Measurements from ENCODE around the gene NINJ2. TPM values are rescaled to one million over a fixed set of nuclear protein-coding genes. Genes with fewer than 3 reads are reported as not detected.

The NINJ2 gene
- total and polyA plus RNA-seq, 9 donors = 3.2 to 6.6 (median 5.1) TPM

DNA sequence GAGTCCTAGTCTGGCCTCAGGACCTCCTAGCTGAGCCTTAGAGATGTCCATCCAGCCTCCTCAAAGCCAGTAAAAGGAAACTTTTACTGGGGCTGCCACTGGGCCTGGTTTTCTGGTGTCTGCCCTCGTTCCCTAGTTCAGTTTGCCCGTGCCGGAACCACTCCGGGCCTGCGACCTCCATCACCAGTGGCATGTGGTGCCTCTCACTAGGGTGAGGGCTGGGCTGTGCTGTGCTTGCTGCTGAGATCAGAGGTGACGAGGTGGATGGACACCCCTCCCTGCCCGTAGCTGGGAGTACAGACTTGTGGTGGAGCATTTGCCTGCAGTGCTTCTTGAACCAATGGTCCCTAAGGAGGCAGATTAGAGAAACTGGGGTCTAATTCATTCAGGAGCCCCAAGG lies 127.8 kb downstream of the NINJ2 start:
- Histone ChIP-seq H3K9me3 (replicated peaks; ENCODE audit: control insufficient read depth, low read depth, low read length) (peaks cover 6% of the 10 kb centered on the region), H3K27ac (ENCODE audit: low read length) (no peak overlapping the region), H3K4me1 (ENCODE audit: control insufficient read depth, insufficient read depth, low read length) (peaks cover 20% of the 10 kb centered on the region), H3K36me3 (ENCODE audit: control insufficient read depth, insufficient read depth, low read length) (no peaks in the 10 kb centered on the region), H3K4me3 (ENCODE audit: low read length) (no peak overlapping the region), H3K27me3 (ENCODE audit: control insufficient read depth, insufficient read depth, low read length) (peaks cover 3% of the 10 kb centered on the region)
- DNase-seq = no peak
- WGBS (ENCODE audit: insufficient coverage) = 90% methylated on average over 7 of the region's 7 CpGs

- no peak for DNase-seq
- Histone ChIP-seq H3K9me3 (replicated peaks; ENCODE audit: control insufficient read depth, low read depth, low read length) (peaks cover 6% of the 10 kb centered on the region), H3K27me3 (ENCODE audit: control insufficient read depth, insufficient read depth, low read length) (peaks cover 3% of the 10 kb centered on the region), H3K4me1 (ENCODE audit: control insufficient read depth, insufficient read depth, low read length) (peaks cover 23% of the 10 kb centered on the region), H3K36me3 (ENCODE audit: control insufficient read depth, insufficient read depth, low read length) (no peaks in the 10 kb centered on the region), H3K27ac (ENCODE audit: low read length) (no peak overlapping the region), H3K4me3 (ENCODE audit: low read length) (no peak overlapping the region)
- WGBS (ENCODE audit: insufficient coverage) = 80% methylated on average over 13 of the region's 14 CpGs
Observed at GRCh38 chr12:534216-534615, 129.0 kb downstream of the NINJ2 start.

- H3K27me3 ChIP-seq (ENCODE audit: control insufficient read depth, insufficient read depth, low read length) = peaks cover 3% of the 10 kb centered on the region
- no peak overlapping the region for H3K4me3 ChIP-seq (ENCODE audit: low read length)
- no peaks in the 10 kb centered on the region for H3K36me3 ChIP-seq (ENCODE audit: control insufficient read depth, insufficient read depth, low read length)
- no peak overlapping the region for H3K27ac ChIP-seq (ENCODE audit: low read length)
- DNase-seq = no peak
- peaks cover 6% of the 10 kb centered on the region for H3K9me3 ChIP-seq (replicated peaks; ENCODE audit: control insufficient read depth, low read depth, low read length)
- 85% methylated on average over 11 of the region's 14 CpGs for WGBS (ENCODE audit: insufficient coverage)
- peaks cover 19% of the 10 kb centered on the region for H3K4me1 ChIP-seq (ENCODE audit: control insufficient read depth, insufficient read depth, low read length)
Observed at GRCh38 chr12:533718-534117, 129.5 kb downstream of the NINJ2 start.

GRCh38 chr12:532908-533565 lies 130.2 kb downstream of the NINJ2 start:
- H3K4me1 ChIP-seq (ENCODE audit: control insufficient read depth, insufficient read depth, low read length) = peaks cover 19% of the 10 kb centered on the region
- no peak for DNase-seq
- peaks cover 3% of the 10 kb centered on the region for H3K27me3 ChIP-seq (ENCODE audit: control insufficient read depth, insufficient read depth, low read length)
- no peak overlapping the region for H3K27ac ChIP-seq (ENCODE audit: low read length)
- H3K36me3 ChIP-seq (ENCODE audit: control insufficient read depth, insufficient read depth, low read length) = no peaks in the 10 kb centered on the region
- no peak overlapping the region for H3K4me3 ChIP-seq (ENCODE audit: low read length)
- H3K9me3 ChIP-seq (replicated peaks; ENCODE audit: control insufficient read depth, low read depth, low read length) = peaks cover 6% of the 10 kb centered on the region
- 61% methylated on average over 6 of the region's 9 CpGs for WGBS (ENCODE audit: insufficient coverage)

- Histone ChIP-seq H3K27me3 (ENCODE audit: control insufficient read depth, insufficient read depth, low read length) (peaks cover 3% of the 10 kb centered on the region), H3K27ac (ENCODE audit: low read length) (peak overlapping the region; percentile 24), H3K36me3 (ENCODE audit: control insufficient read depth, insufficient read depth, low read length) (no peaks in the 10 kb centered on the region), H3K4me1 (ENCODE audit: control insufficient read depth, insufficient read depth, low read length) (peaks cover 19% of the 10 kb centered on the region), H3K4me3 (ENCODE audit: low read length) (no peak overlapping the region), H3K9me3 (replicated peaks; ENCODE audit: control insufficient read depth, low read depth, low read length) (peaks cover 6% of the 10 kb centered on the region)
- WGBS (ENCODE audit: insufficient coverage) = 70% methylated on average over 3 of the region's 3 CpGs
- DNase-seq = no peak
Observed at GRCh38 chr12:531951-532585, 131.2 kb downstream of the NINJ2 start.

DNA sequence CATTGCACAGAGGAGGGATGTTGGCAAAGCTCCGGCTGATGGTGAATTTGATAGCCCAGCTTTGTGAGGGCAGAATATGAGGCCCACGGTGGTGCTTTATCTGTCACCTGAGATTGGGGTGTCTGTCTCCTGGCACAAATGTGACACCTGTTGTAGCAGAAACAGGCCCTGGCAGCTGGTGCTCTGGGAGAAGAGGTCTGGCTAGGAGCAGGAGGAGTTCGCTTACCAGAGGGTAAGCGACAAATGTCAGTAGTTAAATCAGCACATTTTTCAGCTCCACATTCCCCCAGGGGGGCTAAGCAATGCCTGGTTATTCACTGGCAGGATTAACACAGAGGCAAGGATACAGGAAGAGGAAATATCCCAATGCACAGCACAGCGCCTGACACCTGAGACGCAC lies 132.4 kb downstream of the NINJ2 start:
- Histone ChIP-seq H3K27me3 (ENCODE audit: control insufficient read depth, insufficient read depth, low read length) (peaks cover 3% of the 10 kb centered on the region), H3K27ac (ENCODE audit: low read length) (peak overlapping the region; percentile 54), H3K36me3 (ENCODE audit: control insufficient read depth, insufficient read depth, low read length) (no peaks in the 10 kb centered on the region), H3K4me1 (ENCODE audit: control insufficient read depth, insufficient read depth, low read length) (peaks cover 19% of the 10 kb centered on the region), H3K4me3 (ENCODE audit: low read length) (no peak overlapping the region), H3K9me3 (replicated peaks; ENCODE audit: control insufficient read depth, low read depth, low read length) (peaks cover 6% of the 10 kb centered on the region)
- WGBS (ENCODE audit: insufficient coverage) = 55% methylated on average over 4 of the region's 6 CpGs
- DNase-seq = peak; percentile 64

- Histone ChIP-seq H3K36me3 (ENCODE audit: control insufficient read depth, insufficient read depth, low read length) (no peaks in the 10 kb centered on the region), H3K27me3 (ENCODE audit: control insufficient read depth, insufficient read depth, low read length) (peaks cover 3% of the 10 kb centered on the region), H3K9me3 (replicated peaks; ENCODE audit: control insufficient read depth, low read depth, low read length) (peaks cover 6% of the 10 kb centered on the region), H3K4me1 (ENCODE audit: control insufficient read depth, insufficient read depth, low read length) (peaks cover 19% of the 10 kb centered on the region), H3K4me3 (ENCODE audit: low read length) (no peak overlapping the region), H3K27ac (ENCODE audit: low read length) (peak overlapping the region; percentile 54)
- no peak for DNase-seq
- 40% methylated on average over 1 of the region's 6 CpGs for WGBS (ENCODE audit: insufficient coverage)
Observed at GRCh38 chr12:530308-530707, 132.9 kb downstream of the NINJ2 start.

DNA sequence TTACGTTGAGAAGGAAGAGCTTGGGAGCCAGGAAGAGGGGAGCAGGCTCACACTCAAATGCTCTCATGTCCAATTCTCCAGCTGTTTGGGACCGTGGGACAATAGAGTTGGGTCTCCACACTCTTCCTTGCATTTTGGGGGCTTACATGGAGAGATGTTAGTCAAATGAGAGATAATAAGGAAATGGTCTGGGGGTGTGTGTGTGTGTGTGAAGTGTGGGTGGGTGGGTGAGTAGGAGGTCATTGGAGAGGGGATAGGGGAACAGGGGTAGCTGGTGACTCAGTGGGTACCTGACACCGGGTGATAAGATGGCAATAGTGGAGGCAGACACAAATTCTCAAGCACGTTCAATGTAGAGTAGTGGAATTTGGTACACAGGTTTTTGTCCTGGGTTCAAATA lies 135.5 kb downstream of the NINJ2 start:
- H3K9me3 ChIP-seq (replicated peaks; ENCODE audit: control insufficient read depth, low read depth, low read length) = peaks cover 6% of the 10 kb centered on the region
- DNase-seq = no peak
- H3K4me1 ChIP-seq (ENCODE audit: control insufficient read depth, insufficient read depth, low read length) = peaks cover 13% of the 10 kb centered on the region
- H3K27me3 ChIP-seq (ENCODE audit: control insufficient read depth, insufficient read depth, low read length) = peaks cover 1% of the 10 kb centered on the region
- no peak overlapping the region for H3K4me3 ChIP-seq (ENCODE audit: low read length)
- H3K36me3 ChIP-seq (ENCODE audit: control insufficient read depth, insufficient read depth, low read length) = no peaks in the 10 kb centered on the region
- WGBS (ENCODE audit: insufficient coverage) = 90% methylated on average over 2 of the region's 4 CpGs
- H3K27ac ChIP-seq (ENCODE audit: low read length) = no peak overlapping the region

- 61% methylated on average over 2 of the region's 7 CpGs for WGBS (ENCODE audit: insufficient coverage)
- no peak for DNase-seq
- no peaks in the 10 kb centered on the region for H3K27me3 ChIP-seq (ENCODE audit: control insufficient read depth, insufficient read depth, low read length)
- peaks cover 11% of the 10 kb centered on the region for H3K4me1 ChIP-seq (ENCODE audit: control insufficient read depth, insufficient read depth, low read length)
- no peak overlapping the region for H3K27ac ChIP-seq (ENCODE audit: low read length)
- H3K36me3 ChIP-seq (ENCODE audit: control insufficient read depth, insufficient read depth, low read length) = no peaks in the 10 kb centered on the region
- peaks cover 3% of the 10 kb centered on the region for H3K9me3 ChIP-seq (replicated peaks; ENCODE audit: control insufficient read depth, low read depth, low read length)
- H3K4me3 ChIP-seq (ENCODE audit: low read length) = no peak overlapping the region
Observed at GRCh38 chr12:527241-527640, 136.0 kb downstream of the NINJ2 start.

DNA sequence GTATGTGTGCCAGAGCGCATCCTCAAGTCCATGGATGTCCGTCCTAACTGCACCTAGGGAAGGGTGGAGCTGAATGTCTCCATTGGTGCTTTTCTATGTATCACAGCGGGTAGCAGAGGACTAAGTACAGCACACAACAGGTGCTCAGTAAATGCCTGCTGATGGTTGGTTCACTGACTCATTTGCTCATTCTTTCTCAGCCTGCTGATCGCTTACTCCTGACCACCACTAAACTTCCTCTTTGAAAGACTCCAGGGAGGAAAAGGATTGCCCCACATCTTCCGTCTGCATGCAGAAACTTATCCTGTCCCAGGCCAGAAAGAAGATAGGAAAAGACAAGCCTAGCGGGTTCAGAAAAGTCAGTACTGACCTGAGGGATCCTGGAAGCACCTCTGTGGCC lies 137.2 kb downstream of the NINJ2 start:
- 89% methylated on average over 5 of the region's 6 CpGs for WGBS (ENCODE audit: insufficient coverage)
- no peaks in the 10 kb centered on the region for H3K36me3 ChIP-seq (ENCODE audit: control insufficient read depth, insufficient read depth, low read length)
- H3K27ac ChIP-seq (ENCODE audit: low read length) = no peak overlapping the region
- H3K27me3 ChIP-seq (ENCODE audit: control insufficient read depth, insufficient read depth, low read length) = peaks cover 4% of the 10 kb centered on the region
- H3K9me3 ChIP-seq (replicated peaks; ENCODE audit: control insufficient read depth, low read depth, low read length) = no peaks in the 10 kb centered on the region
- no peak overlapping the region for H3K4me3 ChIP-seq (ENCODE audit: low read length)
- DNase-seq = no peak
- H3K4me1 ChIP-seq (ENCODE audit: control insufficient read depth, insufficient read depth, low read length) = peaks cover 7% of the 10 kb centered on the region

All from muscle of leg (tissue), 11 donors.